AG10803 (cell line): ENCODE results near the gene NPRL2.

Source experiments
- DNase-seq: peaks from one replicate; pipeline ENCODE4 v3.0.0; 2010; ENCODE audit warnings: low read depth
- H3K4me3 ChIP-seq: 2 replicates; pipeline ENCODE4 v1.5.1; 2011; ENCODE audit warnings: mild to moderate bottlenecking, low read length, control low read depth
- TF ChIP-seq, protein P1 (sequence below): conservative IDR thresholded peaks from 2 replicates; pipeline ENCODE4 v1.5.1; 2011; ENCODE audit warnings: mild to moderate bottlenecking, low read length, control low read depth, inconsistent platforms

NPRL2 gene

DNA sequence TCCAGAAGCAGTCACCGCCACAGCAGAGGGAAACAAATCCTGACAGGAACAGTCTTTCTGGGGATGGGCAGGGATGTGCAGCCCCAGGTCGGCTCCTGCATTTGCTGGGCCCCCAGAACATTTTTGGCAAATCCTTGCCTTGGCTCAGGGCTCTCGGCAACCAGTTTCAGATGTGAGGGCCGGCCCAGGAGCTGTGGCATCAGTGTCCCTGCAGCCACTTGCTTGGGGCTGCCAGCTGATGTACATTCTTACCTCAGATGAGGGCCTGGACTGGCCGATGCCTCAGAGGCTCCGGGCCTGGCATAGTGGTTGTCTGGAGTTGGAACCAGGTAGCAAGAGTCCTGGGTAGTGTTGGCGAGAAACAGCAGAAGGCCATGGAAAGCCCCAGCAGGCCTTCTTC is 4.3 kb upstream of the NPRL2 start:
- TF ChIP-seq, protein P1, sequence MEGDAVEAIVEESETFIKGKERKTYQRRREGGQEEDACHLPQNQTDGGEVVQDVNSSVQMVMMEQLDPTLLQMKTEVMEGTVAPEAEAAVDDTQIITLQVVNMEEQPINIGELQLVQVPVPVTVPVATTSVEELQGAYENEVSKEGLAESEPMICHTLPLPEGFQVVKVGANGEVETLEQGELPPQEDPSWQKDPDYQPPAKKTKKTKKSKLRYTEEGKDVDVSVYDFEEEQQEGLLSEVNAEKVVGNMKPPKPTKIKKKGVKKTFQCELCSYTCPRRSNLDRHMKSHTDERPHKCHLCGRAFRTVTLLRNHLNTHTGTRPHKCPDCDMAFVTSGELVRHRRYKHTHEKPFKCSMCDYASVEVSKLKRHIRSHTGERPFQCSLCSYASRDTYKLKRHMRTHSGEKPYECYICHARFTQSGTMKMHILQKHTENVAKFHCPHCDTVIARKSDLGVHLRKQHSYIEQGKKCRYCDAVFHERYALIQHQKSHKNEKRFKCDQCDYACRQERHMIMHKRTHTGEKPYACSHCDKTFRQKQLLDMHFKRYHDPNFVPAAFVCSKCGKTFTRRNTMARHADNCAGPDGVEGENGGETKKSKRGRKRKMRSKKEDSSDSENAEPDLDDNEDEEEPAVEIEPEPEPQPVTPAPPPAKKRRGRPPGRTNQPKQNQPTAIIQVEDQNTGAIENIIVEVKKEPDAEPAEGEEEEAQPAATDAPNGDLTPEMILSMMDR: no peak
- no peak overlapping the region for H3K4me3 ChIP-seq
- DNase-seq: no peak

DNA sequence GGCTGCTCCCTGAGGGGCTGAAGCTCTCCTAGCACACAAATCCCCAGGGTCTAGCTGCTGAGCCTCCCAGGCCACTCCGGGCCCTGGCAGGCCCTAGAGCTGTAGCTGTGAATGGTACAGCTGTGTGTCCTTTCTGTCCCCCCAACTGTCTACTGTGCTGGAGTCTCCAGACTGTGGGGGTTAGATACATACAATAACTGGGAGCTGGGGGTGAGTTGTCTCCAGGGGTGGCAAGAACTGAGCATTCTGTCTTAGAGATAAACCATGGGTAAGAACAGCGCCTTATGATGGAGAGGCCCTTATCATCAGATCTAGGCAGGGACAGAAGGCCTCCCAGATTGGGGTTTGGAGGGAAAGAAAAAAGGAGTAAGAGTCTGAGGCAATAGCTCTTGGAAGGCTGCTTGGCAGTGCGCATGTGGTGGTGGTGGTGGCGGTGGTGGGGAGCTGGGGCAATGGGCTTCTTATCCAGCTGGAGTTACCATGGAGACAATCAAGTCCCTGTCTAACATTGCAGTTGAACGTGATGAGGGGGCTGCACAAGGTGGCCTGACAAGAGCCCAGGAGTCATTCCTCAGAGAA is 3.7 kb upstream of the NPRL2 start:
- TF ChIP-seq, protein P1: no peak
- DNase-seq: no peak

DNA sequence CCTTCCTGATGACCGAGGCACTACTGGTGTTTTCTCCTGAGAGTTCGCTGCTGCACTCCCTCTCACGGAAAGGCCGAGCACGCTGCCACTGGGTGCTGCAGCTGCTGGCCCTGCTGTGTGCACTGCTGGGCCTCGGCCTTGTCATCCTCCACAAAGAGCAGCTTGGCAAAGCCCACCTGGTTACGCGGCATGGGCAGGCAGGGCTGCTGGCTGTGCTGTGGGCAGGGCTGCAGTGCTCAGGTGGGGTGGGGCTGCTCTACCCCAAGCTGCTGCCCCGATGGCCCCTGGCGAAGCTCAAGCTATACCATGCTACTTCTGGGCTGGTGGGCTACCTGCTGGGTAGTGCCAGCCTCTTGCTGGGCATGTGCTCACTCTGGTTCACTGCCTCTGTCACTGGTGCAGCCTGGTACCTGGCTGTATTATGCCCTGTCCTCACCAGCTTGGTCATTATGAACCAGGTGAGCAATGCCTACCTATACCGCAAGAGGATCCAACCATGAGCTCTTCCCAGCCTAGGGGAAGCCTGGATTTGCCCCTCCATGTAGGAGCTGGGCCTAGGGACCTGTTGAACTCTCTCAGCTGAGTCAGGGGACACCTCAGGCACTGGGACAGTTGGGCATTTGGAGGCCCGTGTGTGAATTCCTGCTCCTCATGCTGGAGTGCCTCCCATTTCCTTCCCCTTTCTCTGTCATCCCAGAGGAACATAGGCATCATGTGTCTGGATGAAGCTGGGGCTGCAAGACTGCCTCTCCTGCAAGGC is 2.9 kb upstream of the NPRL2 start:
- TF ChIP-seq, protein P1: no peak
- DNase-seq: no peak
- H3K4me3 ChIP-seq: no peak overlapping the region

More for the DNA sequence above, 3.7 kb upstream of the NPRL2 start:
- H3K4me3 ChIP-seq: no peak overlapping the region

DNA sequence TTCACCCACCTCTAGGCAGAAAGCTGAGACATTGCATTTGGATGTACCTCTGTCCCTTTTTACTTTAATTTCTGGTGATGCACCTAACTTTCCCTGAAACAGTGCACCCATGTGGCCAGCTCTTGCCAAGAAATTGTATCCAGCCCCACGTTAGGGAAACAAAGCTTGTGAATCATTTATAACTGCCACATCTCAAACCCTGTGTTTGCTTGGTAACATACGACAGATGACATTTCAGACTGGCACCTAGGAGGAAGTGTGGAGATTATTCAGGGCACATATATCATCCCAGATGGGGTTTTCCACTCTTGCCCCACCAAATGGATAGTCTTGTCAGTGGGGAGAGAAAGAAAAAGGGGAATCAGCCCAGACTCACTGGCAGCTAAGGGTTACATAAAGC is 2.2 kb upstream of the NPRL2 start:
- DNase-seq: no peak
- no peak overlapping the region for H3K4me3 ChIP-seq
- TF ChIP-seq, protein P1: peak; percentile 33

DNA sequence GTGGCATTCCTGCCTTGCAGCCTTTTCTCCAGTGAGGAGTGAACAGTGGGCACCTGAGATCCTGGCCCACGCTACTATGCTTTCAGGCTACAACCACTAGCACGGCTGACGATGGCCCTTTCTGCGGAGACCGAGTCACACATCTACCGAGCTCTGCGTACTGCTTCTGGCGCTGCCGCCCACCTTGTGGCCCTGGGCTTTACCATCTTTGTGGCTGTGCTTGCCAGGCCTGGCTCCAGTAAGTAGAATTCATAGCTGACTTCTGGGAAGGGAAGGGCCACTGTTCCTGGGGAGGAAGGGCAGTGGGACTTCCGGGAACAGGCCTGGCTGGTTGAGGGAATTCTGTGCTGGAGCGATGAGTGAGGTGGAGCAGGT is 735 bp upstream of the NPRL2 start:
- DNase-seq: no peak
- peak overlapping the region; percentile 97 for H3K4me3 ChIP-seq
- TF ChIP-seq, protein P1: no peak

DNA sequence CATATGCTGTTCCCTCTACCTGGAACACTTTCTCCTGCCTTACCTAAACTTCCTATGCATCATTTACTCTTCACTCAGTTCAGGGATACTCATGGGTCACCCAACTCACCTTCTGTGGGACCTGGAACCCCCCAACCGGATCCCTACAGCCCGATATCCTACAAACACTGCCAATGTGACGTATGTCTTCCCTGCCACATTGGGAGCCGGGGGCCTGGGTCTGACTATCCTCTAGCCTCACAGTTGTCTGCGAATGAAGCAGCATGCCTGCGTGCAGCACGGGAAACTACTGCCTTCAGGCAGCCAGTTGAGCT is 405 bp downstream of the NPRL2 start:
- no peak for DNase-seq
- TF ChIP-seq, protein P1: no peak
- peak overlapping the region; percentile 97 for H3K4me3 ChIP-seq

DNA sequence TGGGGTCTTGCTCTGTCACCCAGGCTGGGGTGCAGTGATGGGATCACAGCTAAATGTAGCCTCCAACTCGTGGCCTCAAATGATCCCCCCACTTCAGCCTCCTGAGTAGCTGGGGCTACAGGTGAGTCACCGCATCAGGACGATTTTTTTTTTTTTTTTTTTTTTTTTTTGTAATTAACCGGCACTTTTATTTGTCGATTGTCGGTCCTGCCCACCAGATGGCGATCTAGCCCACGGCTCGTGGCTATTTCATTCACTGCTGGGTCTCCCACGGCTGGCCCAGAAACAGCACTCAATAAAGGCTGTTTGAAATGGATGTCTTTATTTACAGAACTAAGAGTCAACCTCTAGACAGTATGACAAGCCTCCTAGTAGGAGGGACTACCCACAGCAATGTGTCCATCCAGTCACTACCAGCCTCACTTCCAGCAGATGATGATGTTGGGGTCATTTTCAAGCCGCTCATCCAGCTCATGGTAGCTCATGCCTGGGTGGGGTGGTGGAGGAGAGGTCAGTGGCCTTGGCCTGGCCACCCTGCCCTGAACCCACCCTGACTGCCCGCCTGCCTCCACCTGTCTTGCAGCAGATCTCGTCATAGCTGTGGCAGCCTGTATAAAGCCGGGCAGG is 3.3 kb downstream of the NPRL2 start:
- DNase-seq: peak; percentile 67
- TF ChIP-seq, protein P1: peak; percentile 69
- H3K4me3 ChIP-seq: no peak overlapping the region
